Stimulated activated CD4-positive, alpha-beta T cell treated with anti-CD3 and anti-CD28 coated beads, TNF-alpha, amount 100 ng/mL, for 24 hours (primary cell): Measurements from ENCODE around the gene RIMKLB.
"Not testable (repeated sequence)": the region's sequence is repeated elsewhere in the genome, so short reads cannot be mapped to it uniquely, and the experiment has no call there.

Experiments used
- DNase-seq, 3 experiments: peaks; one replicate each; pipeline ENCODE4 v3.0.0-alpha.2; 2020; ENCODE audit warnings: low read depth in 3 of 3

Gene RIMKLB

GRCh38 chr12:8771072-8771471 lies 73.3 kb downstream of the RIMKLB start:
- no peak for DNase-seq

GRCh38 chr12:8773461-8773860 lies 75.7 kb downstream of the RIMKLB start:
- DNase-seq = no peak

- no peak for DNase-seq
These were observed 81.5 kb downstream of the RIMKLB start for GRCh38 chr12:8779281-8779680.

- DNase-seq = no peak
These were observed 82.1 kb downstream of the RIMKLB start for GRCh38 chr12:8779862-8780261.

- no peak for DNase-seq
These were observed 82.6 kb downstream of the RIMKLB start for GRCh38 chr12:8780389-8780788.

GRCh38 chr12:8781381-8782127 lies 83.8 kb downstream of the RIMKLB start:
- DNase-seq = no peak

GRCh38 chr12:8784290-8784888 lies 86.6 kb downstream of the RIMKLB start:
- no peak for DNase-seq

GRCh38 chr12:8785499-8785898 lies 87.7 kb downstream of the RIMKLB start:
- no peak for DNase-seq

- DNase-seq = not testable (repeated sequence)
These were observed 89.4 kb downstream of the RIMKLB start for GRCh38 chr12:8787206-8787605.

- not testable (repeated sequence) for DNase-seq
These were observed 90.9 kb downstream of the RIMKLB start for GRCh38 chr12:8788706-8789105.

- not testable (repeated sequence) for DNase-seq
These were observed 91.7 kb downstream of the RIMKLB start for GRCh38 chr12:8789341-8790013.

- not testable (repeated sequence) for DNase-seq
These were observed 95.4 kb downstream of the RIMKLB start for GRCh38 chr12:8793226-8793625.

GRCh38 chr12:8794611-8795010 lies 96.8 kb downstream of the RIMKLB start:
- DNase-seq = not testable (repeated sequence)

- no peak for DNase-seq
These were observed 99.2 kb downstream of the RIMKLB start for GRCh38 chr12:8796831-8797626.

- not testable (repeated sequence) for DNase-seq
These were observed 103.4 kb downstream of the RIMKLB start for GRCh38 chr12:8801213-8801612.

GRCh38 chr12:8804833-8805232 lies 107.0 kb downstream of the RIMKLB start:
- not testable (repeated sequence) for DNase-seq

GRCh38 chr12:8805487-8805886 lies 107.7 kb downstream of the RIMKLB start:
- not testable (repeated sequence) for DNase-seq

- not testable (repeated sequence) for DNase-seq
These were observed 109.3 kb downstream of the RIMKLB start for GRCh38 chr12:8807084-8807483.

- not testable (repeated sequence) for DNase-seq
These were observed 112.3 kb downstream of the RIMKLB start for GRCh38 chr12:8810112-8810511.

GRCh38 chr12:8813572-8814357 lies 116.0 kb downstream of the RIMKLB start:
- DNase-seq = no peak

- DNase-seq = no peak
These were observed 118.8 kb downstream of the RIMKLB start for GRCh38 chr12:8816448-8817050.
